Measurements from ENCODE around the gene ZNF326.

ZNF326 gene

GRCh38 chr1:90007979-90008404, 13.1 kb downstream of the ZNF326 start:
- TF ChIP-seq CREB1 (IDR thresholded peaks at IDR 0.05; ENCODE audit: low read depth) (no peak), YY1 (IDR thresholded peaks at IDR 0.05; ENCODE audit: low read depth) (no peak), MAX (IDR thresholded peaks at IDR 0.05) (no peak), RAD21 (IDR thresholded peaks at IDR 0.05; ENCODE audit: low read depth) (no peak), EGR1 (IDR thresholded peaks at IDR 0.05) (no peak), CEBPB (IDR thresholded peaks at IDR 0.05) (no peak)

GRCh38 chr1:90012300-90012699, 17.4 kb downstream of the ZNF326 start:
- TF ChIP-seq CEBPB (IDR thresholded peaks at IDR 0.05) (peak; percentile 66), EGR1 (IDR thresholded peaks at IDR 0.05) (no peak)

GRCh38 chr1:90023691-90024090, 28.8 kb downstream of the ZNF326 start:
- TF ChIP-seq REST (IDR thresholded peaks at IDR 0.05; ENCODE audit: low read depth) (no peak), EGR1 (IDR thresholded peaks at IDR 0.05) (no peak), MAX (IDR thresholded peaks at IDR 0.05) (no peak), EP300 (IDR thresholded peaks at IDR 0.05; ENCODE audit: borderline replicate concordance) (no peak), NFIC (IDR thresholded peaks at IDR 0.05) (no peak), ZBTB7A (IDR thresholded peaks at IDR 0.05; ENCODE audit: low read depth) (no peak), TAF1 (IDR thresholded peaks at IDR 0.05; ENCODE audit: low read depth) (no peak), RAD21 (IDR thresholded peaks at IDR 0.05; ENCODE audit: low read depth) (no peak), TEAD4 (IDR thresholded peaks at IDR 0.05) (no peak), CREB1 (IDR thresholded peaks at IDR 0.05; ENCODE audit: low read depth) (no peak), CEBPB (IDR thresholded peaks at IDR 0.05) (no peak), FOXM1 (IDR thresholded peaks at IDR 0.05; ENCODE audit: borderline replicate concordance, low read depth) (no peak), YY1 (IDR thresholded peaks at IDR 0.05; ENCODE audit: low read depth) (no peak), TCF12 (IDR thresholded peaks at IDR 0.05; ENCODE audit: low read depth) (no peak), USF1 (IDR thresholded peaks at IDR 0.05) (no peak)

GRCh38 chr1:90027281-90027680, 32.4 kb downstream of the ZNF326 start:
- TF ChIP-seq CREB1 (IDR thresholded peaks at IDR 0.05; ENCODE audit: low read depth) (no peak), ZBTB7A (IDR thresholded peaks at IDR 0.05; ENCODE audit: low read depth) (no peak), EGR1 (IDR thresholded peaks at IDR 0.05) (no peak), MAX (IDR thresholded peaks at IDR 0.05) (no peak), REST (IDR thresholded peaks at IDR 0.05; ENCODE audit: low read depth) (no peak), NFIC (IDR thresholded peaks at IDR 0.05) (no peak), TEAD4 (IDR thresholded peaks at IDR 0.05) (no peak)

- no peak for TF ChIP-seq FOXM1 (IDR thresholded peaks at IDR 0.05; ENCODE audit: borderline replicate concordance, low read depth)
- TF ChIP-seq YY1 (IDR thresholded peaks at IDR 0.05; ENCODE audit: low read depth): no peak
- no peak for TF ChIP-seq EGR1 (IDR thresholded peaks at IDR 0.05)
- TF ChIP-seq USF1 (IDR thresholded peaks at IDR 0.05): no peak
- TF ChIP-seq REST (IDR thresholded peaks at IDR 0.05; ENCODE audit: low read depth): no peak
These were observed 44.7 kb downstream of the ZNF326 start for GRCh38 chr1:90039652-90040051.
